OCI-LY3 (cell line): ENCODE results near the gene NCEH1.

Experiments used
- EZH2phosphoT487 ChIP-seq: fragments of 200-600 bp; shearing (Covaris generic); IDR thresholded peaks from 2 replicates; pipeline ENCODE4 v1.6.1; 2018; ENCODE audit warnings: antibody characterized with exemption, mixed run types, low read depth
- TF ChIP-seq, protein P1 (sequence below): fragments of 200-600, 300-600 bp; sonication (generic); IDR thresholded peaks from 2 replicates; pipeline ENCODE4 v1.5.1; 2014; ENCODE audit warnings: antibody characterized with exemption, low read length, low read depth

- TF ChIP-seq, protein P1, sequence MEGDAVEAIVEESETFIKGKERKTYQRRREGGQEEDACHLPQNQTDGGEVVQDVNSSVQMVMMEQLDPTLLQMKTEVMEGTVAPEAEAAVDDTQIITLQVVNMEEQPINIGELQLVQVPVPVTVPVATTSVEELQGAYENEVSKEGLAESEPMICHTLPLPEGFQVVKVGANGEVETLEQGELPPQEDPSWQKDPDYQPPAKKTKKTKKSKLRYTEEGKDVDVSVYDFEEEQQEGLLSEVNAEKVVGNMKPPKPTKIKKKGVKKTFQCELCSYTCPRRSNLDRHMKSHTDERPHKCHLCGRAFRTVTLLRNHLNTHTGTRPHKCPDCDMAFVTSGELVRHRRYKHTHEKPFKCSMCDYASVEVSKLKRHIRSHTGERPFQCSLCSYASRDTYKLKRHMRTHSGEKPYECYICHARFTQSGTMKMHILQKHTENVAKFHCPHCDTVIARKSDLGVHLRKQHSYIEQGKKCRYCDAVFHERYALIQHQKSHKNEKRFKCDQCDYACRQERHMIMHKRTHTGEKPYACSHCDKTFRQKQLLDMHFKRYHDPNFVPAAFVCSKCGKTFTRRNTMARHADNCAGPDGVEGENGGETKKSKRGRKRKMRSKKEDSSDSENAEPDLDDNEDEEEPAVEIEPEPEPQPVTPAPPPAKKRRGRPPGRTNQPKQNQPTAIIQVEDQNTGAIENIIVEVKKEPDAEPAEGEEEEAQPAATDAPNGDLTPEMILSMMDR: no peak
- TF ChIP-seq EZH2phosphoT487: no peak
These were observed 70.1 kb downstream of the NCEH1 start for GRCh38 chr3:172640751-172641150.
